ENCODE results near the gene DZIP3. TPM values are rescaled to one million over a fixed set of nuclear protein-coding genes. Genes with fewer than 3 reads are reported as not detected.

The DZIP3 gene
- total and polyA plus RNA-seq, 11 donors: 3.8 to 24.9 (median 15.6) TPM

DNA sequence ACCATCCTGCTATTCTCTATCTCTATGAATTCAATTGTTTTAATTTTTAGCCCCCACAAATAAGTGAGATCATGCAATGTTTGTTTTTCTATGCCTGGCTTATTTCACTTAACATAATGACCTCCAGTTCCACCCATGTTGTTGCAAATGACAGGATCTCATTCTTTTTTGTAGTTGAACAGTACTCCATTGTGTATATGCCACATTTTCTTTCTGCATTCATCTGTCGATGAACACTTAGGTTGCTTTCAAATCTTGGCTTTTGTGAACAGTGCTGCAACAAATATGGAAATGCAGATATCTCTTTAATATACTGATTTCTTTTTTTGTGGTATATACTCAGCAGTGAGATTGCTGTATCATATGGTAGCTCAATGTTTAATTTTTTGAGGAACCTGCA lies 108.9 kb downstream of the DZIP3 start:
- Histone ChIP-seq H3K4me3 (no peak overlapping the region), H3K36me3 (peaks cover 0 to 23% (median 0%) of the 10 kb centered on the region in 9 donors), H3K4me1 (no peaks in the 10 kb centered on the region), H3K27me3 (no peaks in the 10 kb centered on the region), H3K27ac (no peak overlapping the region), H3K9me3 (peaks cover 0 to 28% (median 0%) of the 10 kb centered on the region in 12 donors)
- intact Hi-C loops (cut with DNase I): no loop called here
- no peak for TF ChIP-seq POLR2A (IDR thresholded peaks at IDR 0.05)
- no peak for TF ChIP-seq CTCF (IDR thresholded peaks at IDR 0.05)
- WGBS, 4 donors: 85 to 99% (median 87%) methylated on average over 1 of the region's 1 CpG
- DNase-seq: no peak
- no peak for ATAC-seq

DNA sequence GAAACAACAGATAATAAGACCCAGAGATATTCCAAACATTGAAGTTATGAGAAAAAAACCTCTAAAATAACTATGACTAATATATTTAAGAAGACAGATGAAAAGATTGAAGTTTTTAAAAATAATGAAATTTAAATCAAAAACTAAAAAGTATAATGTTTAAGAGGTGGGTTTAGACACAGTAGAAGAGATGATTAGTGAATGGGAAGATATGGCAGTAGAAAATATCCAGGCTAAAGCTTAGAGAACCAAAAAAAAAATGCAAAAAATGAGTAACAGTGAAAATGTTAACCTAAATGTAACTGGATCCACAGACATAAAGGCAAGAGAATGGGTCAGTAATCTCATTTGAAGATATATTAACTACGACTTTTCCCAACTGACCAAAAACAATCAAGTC lies 115.5 kb downstream of the DZIP3 start:
- TF ChIP-seq POLR2A (IDR thresholded peaks at IDR 0.05): no peak
- no peak for TF ChIP-seq CTCF (IDR thresholded peaks at IDR 0.05)
- no peak overlapping the region for H3K27ac ChIP-seq
- no peaks in the 10 kb centered on the region for H3K27me3 ChIP-seq
- no peak for DNase-seq
- WGBS, 4 donors: 91 to 98% (median 94%) methylated on average over 1 of the region's 1 CpG
- intact Hi-C loops (cut with DNase I): no loop called here
- ATAC-seq: no peak
- H3K4me1 ChIP-seq: no peaks in the 10 kb centered on the region
- no peak overlapping the region for H3K4me3 ChIP-seq
- no peaks in the 10 kb centered on the region for H3K36me3 ChIP-seq
- H3K9me3 ChIP-seq: peaks cover 0 to 34% (median 4%) of the 10 kb centered on the region in 12 donors

- no peaks in the 10 kb centered on the region for H3K9me3 ChIP-seq
- H3K27ac ChIP-seq: no peak overlapping the region
- H3K4me1 ChIP-seq: no peaks in the 10 kb centered on the region
- H3K4me3 ChIP-seq: no peak overlapping the region
- ATAC-seq: no peak
- H3K36me3 ChIP-seq: no peaks in the 10 kb centered on the region
- TF ChIP-seq POLR2A (IDR thresholded peaks at IDR 0.05) (no peak), CTCF (IDR thresholded peaks at IDR 0.05) (no peak)
- no peaks in the 10 kb centered on the region for H3K27me3 ChIP-seq
- intact Hi-C loops (cut with DNase I): no loop called here
- WGBS, 4 donors: 79 to 87% (median 84%) methylated on average over 5 of the region's 5 CpGs
- DNase-seq: no peak
These were observed 123.5 kb downstream of the DZIP3 start for GRCh38 chr3:108713009-108713516.

DNA sequence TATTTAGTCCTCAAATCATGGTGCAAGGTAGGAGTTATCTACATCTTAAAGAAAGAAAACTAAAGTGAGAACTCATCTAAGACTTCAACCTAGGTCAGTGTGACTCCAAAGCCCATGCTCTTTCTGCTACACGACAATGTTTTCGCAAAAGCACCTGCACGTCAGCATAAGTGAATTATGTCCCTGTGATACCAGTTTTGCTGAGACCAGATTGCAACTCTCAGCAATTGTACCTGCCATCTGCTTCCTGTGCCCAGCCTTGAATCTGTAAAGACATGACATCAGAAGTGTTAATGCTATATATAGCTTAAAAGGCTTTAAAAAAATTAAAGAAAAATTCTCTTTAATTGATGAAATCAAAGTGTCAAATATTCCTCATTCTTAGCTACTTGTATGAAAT lies 124.3 kb downstream of the DZIP3 start:
- Histone ChIP-seq H3K36me3 (no peaks in the 10 kb centered on the region), H3K27me3 (no peaks in the 10 kb centered on the region), H3K4me3 (no peak overlapping the region), H3K9me3 (no peaks in the 10 kb centered on the region), H3K27ac (no peak overlapping the region), H3K4me1 (no peaks in the 10 kb centered on the region)
- TF ChIP-seq POLR2A (IDR thresholded peaks at IDR 0.05): no peak
- no peak for TF ChIP-seq CTCF (IDR thresholded peaks at IDR 0.05)
- DNase-seq (no peak), ATAC-seq (no peak)
- intact Hi-C loops (cut with DNase I): no loop called here
- 78 to 86% (median 82%) methylated on average over 3 of the region's 3 CpGs for WGBS, 4 donors

Measured in heart left ventricle (tissue), 16 donors.